ENCODE data around the gene CST7.
"Not testable (repeated sequence)": the region's sequence is repeated elsewhere in the genome, so short reads cannot be mapped to it uniquely, and the experiment has no call there.

The CST7 gene

GRCh38 chr20:24929867-24930723 lies 19.0 kb upstream of the CST7 start:
- DNase-seq: peak; percentile 55 to 58

GRCh38 chr20:24930724-24931688 lies 18.1 kb upstream of the CST7 start:
- DNase-seq: peak in 1 of 2 donors; percentile 15

GRCh38 chr20:24931893-24932292 lies 17.2 kb upstream of the CST7 start:
- DNase-seq: peak in 1 of 2 donors; percentile 38

- DNase-seq: no peak
Observed at GRCh38 chr20:24933266-24933908, 15.7 kb upstream of the CST7 start.

- DNase-seq: no peak
Observed at GRCh38 chr20:24934101-24934661, 14.9 kb upstream of the CST7 start.

- DNase-seq: no peak
Observed at GRCh38 chr20:24934716-24935115, 14.4 kb upstream of the CST7 start.

- DNase-seq: no peak
Observed at GRCh38 chr20:24935140-24935539, 13.9 kb upstream of the CST7 start.

- no peak for DNase-seq
Observed at GRCh38 chr20:24935766-24936525, 13.1 kb upstream of the CST7 start.

GRCh38 chr20:24936526-24937407 lies 12.3 kb upstream of the CST7 start:
- DNase-seq: no peak

GRCh38 chr20:24937579-24937978 lies 11.5 kb upstream of the CST7 start:
- no peak for DNase-seq

GRCh38 chr20:24938498-24938897 lies 10.6 kb upstream of the CST7 start:
- no peak for DNase-seq

- no peak for DNase-seq
Observed at GRCh38 chr20:24939036-24939435, 10.0 kb upstream of the CST7 start.

- no peak for DNase-seq
Observed at GRCh38 chr20:24942679-24943078, 6.4 kb upstream of the CST7 start.

GRCh38 chr20:24943196-24943595 lies 5.9 kb upstream of the CST7 start:
- no peak for DNase-seq

- no peak for DNase-seq
Observed at GRCh38 chr20:24943731-24944130, 5.3 kb upstream of the CST7 start.

- DNase-seq: not testable (repeated sequence)
Observed at GRCh38 chr20:24946376-24946775, 2.7 kb upstream of the CST7 start.

- not testable (repeated sequence) for DNase-seq
Observed at GRCh38 chr20:24948396-24948938, 602 bp upstream of the CST7 start.

- DNase-seq: peak in 1 of 2 donors; percentile 35
Observed at GRCh38 chr20:24949756-24950127, 673 bp downstream of the CST7 start.

GRCh38 chr20:24950128-24950835 lies 1.2 kb downstream of the CST7 start:
- peak in 1 of 2 donors; percentile 19 for DNase-seq

Measured in CD4-positive, alpha-beta T cell treated with Interleukin-4 for 1 hour (primary cell).